Measurements from ENCODE around the gene PEX10.

PEX10 gene

DNA sequence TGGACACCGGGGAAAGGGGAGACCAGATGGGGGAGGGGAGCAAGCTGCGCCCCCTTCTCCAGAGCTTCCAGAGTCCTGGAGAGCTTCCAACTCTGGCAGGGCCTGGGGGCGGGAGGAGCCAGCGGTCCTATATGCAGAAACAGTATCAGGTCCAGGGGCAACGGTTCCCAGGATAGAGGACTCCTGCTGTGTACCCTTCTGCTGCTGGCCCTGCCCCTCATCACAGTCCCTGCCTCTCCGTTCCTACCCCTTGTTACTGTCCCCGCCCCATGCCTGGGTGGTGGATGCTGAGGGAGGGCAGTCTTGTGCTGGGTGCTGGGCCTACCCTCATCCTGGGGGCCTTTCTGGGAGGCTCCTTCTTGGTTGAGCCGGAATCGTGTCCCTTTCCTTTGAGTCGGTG, 19.2 kb upstream of the PEX10 start:
- no peak overlapping the region for H3K4me3 ChIP-seq (ENCODE audit: low read length)
- no peak overlapping the region for H3K4me2 ChIP-seq (ENCODE audit: low read length)
- no peaks in the 10 kb centered on the region for H3K36me3 ChIP-seq (ENCODE audit: insufficient read depth, low read length)
- no peaks in the 10 kb centered on the region for H3K4me1 ChIP-seq (ENCODE audit: control insufficient read depth, insufficient read depth, low read length)
- H3K9ac ChIP-seq (ENCODE audit: low read depth, low read length): no peak overlapping the region
- H3K9me3 ChIP-seq (replicated peaks; ENCODE audit: low read length): peaks cover 4% of the 10 kb centered on the region
- H3K27me3 ChIP-seq (ENCODE audit: control insufficient read depth, insufficient read depth, low read length): peaks cover 39% of the 10 kb centered on the region

DNA sequence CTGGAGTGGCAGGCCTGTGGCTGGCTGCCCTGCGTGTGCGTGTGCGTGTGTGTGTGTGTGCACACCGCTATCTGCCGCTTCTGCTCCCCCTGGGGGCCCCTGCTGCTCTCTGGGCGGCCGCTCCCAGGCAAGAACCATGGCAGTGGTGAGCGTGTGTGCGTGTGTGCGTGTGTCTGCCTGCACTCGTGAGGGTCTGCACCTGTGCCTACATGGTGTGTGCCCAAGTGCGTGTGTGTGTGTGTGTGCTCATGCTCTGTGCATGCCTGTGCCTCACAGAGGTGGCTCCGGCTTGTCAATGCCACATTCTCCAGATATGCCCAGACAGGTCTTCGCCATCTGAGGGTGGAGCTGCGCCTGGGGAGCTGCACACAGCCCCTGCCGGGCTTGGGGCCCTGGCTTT, 18.7 kb upstream of the PEX10 start:
- Histone ChIP-seq H3K4me1 (ENCODE audit: control insufficient read depth, insufficient read depth, low read length) (no peaks in the 10 kb centered on the region), H3K9ac (ENCODE audit: low read depth, low read length) (no peak overlapping the region), H3K4me3 (ENCODE audit: low read length) (no peak overlapping the region), H3K27me3 (ENCODE audit: control insufficient read depth, insufficient read depth, low read length) (peaks cover 40% of the 10 kb centered on the region), H3K4me2 (ENCODE audit: low read length) (no peak overlapping the region), H3K9me3 (replicated peaks; ENCODE audit: low read length) (peaks cover 4% of the 10 kb centered on the region), H3K36me3 (ENCODE audit: insufficient read depth, low read length) (no peaks in the 10 kb centered on the region)

DNA sequence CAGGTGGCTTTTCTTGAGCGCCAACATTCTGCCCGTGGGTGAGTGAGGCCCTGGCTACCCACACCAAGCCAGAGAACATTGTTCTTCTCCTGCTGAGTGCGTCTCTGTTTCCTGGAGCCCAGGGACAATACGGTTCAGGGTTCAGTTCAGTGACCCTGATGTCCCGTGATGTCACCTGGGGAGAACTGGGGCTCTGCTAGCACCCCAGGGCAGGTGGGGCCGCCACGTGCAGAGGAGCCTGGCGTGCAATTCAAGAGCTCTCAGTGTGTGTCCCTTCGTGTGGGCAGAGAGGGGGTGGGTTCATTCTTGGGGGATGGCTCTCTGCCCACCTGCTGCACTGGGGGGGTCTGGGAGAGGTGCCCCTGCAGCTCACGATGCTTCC, 18.2 kb upstream of the PEX10 start:
- H3K27me3 ChIP-seq (ENCODE audit: control insufficient read depth, insufficient read depth, low read length): peaks cover 45% of the 10 kb centered on the region
- H3K9me3 ChIP-seq (replicated peaks; ENCODE audit: low read length): peaks cover 4% of the 10 kb centered on the region
- no peaks in the 10 kb centered on the region for H3K36me3 ChIP-seq (ENCODE audit: insufficient read depth, low read length)
- no peaks in the 10 kb centered on the region for H3K4me1 ChIP-seq (ENCODE audit: control insufficient read depth, insufficient read depth, low read length)
- H3K4me2 ChIP-seq (ENCODE audit: low read length): no peak overlapping the region
- no peak overlapping the region for H3K4me3 ChIP-seq (ENCODE audit: low read length)
- H3K9ac ChIP-seq (ENCODE audit: low read depth, low read length): no peak overlapping the region

DNA sequence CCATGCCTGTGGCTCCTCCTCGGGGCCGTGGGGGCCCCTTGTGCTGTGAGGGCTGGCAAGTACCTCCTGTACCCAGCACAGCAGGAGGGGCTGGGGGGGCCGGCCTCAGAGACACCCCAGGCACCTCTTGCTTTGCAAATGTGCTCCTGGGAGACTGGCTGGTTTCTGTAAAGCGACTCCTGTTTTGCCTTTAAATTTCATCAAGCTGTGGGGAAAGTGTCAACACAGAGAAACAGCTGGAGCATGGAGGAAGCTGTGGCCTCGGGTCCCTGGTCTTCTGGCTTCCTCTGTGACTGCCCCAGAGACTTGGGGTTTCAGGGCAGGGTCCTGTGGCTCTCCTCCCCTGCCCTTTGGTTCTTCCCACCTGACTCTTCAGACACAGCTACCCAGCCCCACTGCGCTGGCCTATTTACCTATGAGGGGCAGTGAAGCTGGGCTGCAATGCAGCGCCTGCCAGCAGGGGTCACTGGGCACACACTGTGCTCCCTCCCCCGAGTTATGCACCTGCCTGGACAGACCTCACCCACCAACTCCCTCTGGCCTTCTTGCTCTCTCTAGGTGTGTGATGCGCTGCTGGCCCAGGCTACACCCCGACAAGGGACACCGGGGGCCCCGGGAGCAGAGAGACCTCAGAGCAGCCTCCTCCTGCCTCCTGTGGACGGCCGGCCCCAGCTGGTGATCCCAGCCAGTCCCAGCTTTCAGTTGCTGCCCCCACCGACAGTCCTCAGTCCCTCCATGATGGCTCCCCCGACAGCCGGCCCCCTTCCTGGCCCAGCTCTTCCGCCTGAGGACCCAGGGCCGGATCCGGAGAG, 17.6 kb upstream of the PEX10 start:
- peaks cover 4% of the 10 kb centered on the region for H3K9me3 ChIP-seq (replicated peaks; ENCODE audit: low read length)
- H3K36me3 ChIP-seq (ENCODE audit: insufficient read depth, low read length): no peaks in the 10 kb centered on the region
- H3K4me3 ChIP-seq (ENCODE audit: low read length): no peak overlapping the region
- no peaks in the 10 kb centered on the region for H3K4me1 ChIP-seq (ENCODE audit: control insufficient read depth, insufficient read depth, low read length)
- H3K9ac ChIP-seq (ENCODE audit: low read depth, low read length): no peak overlapping the region
- H3K4me2 ChIP-seq (ENCODE audit: low read length): no peak overlapping the region
- H3K27me3 ChIP-seq (ENCODE audit: control insufficient read depth, insufficient read depth, low read length): peaks cover 44% of the 10 kb centered on the region

DNA sequence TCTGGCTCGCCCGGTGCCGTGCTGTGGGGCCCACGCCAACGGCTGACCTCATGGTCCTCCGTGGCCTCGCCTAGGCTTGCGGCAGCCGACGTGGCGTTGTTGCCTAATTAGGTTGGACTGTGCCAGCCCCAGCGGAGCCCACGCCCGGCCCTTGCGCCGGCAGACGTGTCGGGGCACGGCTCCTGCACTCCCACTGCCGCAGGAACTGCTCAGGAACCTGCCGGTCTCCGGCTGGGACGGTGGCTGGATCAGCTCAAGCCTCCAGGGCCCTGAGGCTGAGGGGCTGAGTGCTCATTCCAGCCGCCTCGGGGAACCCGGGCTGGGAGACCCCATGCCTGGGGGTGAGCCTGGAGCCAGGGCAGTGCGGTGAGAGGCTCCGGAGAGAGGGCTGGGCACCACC, 16.1 kb upstream of the PEX10 start:
- H3K27me3 ChIP-seq (ENCODE audit: control insufficient read depth, insufficient read depth, low read length): peaks cover 30% of the 10 kb centered on the region
- H3K4me1 ChIP-seq (ENCODE audit: control insufficient read depth, insufficient read depth, low read length): no peaks in the 10 kb centered on the region
- H3K36me3 ChIP-seq (ENCODE audit: insufficient read depth, low read length): no peaks in the 10 kb centered on the region
- H3K9ac ChIP-seq (ENCODE audit: low read depth, low read length): no peak overlapping the region
- peaks cover 4% of the 10 kb centered on the region for H3K9me3 ChIP-seq (replicated peaks; ENCODE audit: low read length)
- no peak overlapping the region for H3K4me3 ChIP-seq (ENCODE audit: low read length)
- H3K4me2 ChIP-seq (ENCODE audit: low read length): no peak overlapping the region

DNA sequence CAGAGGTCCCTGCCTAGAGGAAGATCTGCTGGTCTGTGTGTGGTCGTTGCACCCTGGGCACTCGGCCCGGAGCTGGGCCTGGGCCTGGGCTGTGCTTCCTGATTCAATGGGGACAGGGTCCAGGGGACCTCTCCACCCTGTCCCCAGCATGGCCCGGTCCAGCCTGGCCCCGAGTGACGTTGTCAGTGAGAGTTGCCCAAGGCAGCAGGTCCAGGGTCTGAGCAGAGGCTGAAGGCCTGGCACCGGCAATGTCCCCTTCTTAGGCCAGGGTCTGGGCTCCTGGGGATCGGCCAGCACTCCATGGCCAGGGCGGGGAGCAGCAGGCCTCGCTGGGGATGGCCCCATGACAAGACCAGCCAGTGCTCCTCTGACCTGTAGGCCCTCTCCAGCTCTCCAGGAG, 15.6 kb upstream of the PEX10 start:
- Histone ChIP-seq H3K9ac (ENCODE audit: low read depth, low read length) (no peak overlapping the region), H3K4me2 (ENCODE audit: low read length) (no peak overlapping the region), H3K27me3 (ENCODE audit: control insufficient read depth, insufficient read depth, low read length) (peaks cover 24% of the 10 kb centered on the region), H3K36me3 (ENCODE audit: insufficient read depth, low read length) (no peaks in the 10 kb centered on the region), H3K4me3 (ENCODE audit: low read length) (no peak overlapping the region), H3K4me1 (ENCODE audit: control insufficient read depth, insufficient read depth, low read length) (no peaks in the 10 kb centered on the region), H3K9me3 (replicated peaks; ENCODE audit: low read length) (peaks cover 8% of the 10 kb centered on the region)

DNA sequence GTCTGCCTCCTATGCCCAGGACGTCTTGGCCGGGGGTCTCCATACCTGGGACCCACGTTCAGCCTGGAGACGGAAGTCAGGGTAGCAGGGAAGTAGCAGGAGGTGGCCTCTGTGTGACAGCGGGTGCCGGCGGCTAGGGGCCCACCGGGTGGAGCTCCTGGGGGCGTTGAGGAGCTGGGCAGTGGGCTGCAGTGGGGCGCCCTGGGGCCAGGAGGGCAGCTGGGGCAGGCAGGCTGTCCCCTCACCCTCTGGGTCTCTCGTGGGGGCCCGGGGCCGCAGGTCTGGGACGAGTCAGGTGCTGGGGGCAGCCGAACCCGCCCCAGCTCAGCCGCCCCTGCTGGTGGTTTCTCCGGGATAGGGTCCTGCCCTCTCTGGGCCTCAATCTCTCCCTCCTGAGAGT, 14.7 kb upstream of the PEX10 start:
- Histone ChIP-seq H3K9ac (ENCODE audit: low read depth, low read length) (no peak overlapping the region), H3K4me3 (ENCODE audit: low read length) (no peak overlapping the region), H3K4me2 (ENCODE audit: low read length) (no peak overlapping the region), H3K4me1 (ENCODE audit: control insufficient read depth, insufficient read depth, low read length) (no peaks in the 10 kb centered on the region), H3K27me3 (ENCODE audit: control insufficient read depth, insufficient read depth, low read length) (peaks cover 19% of the 10 kb centered on the region), H3K36me3 (ENCODE audit: insufficient read depth, low read length) (no peaks in the 10 kb centered on the region), H3K9me3 (replicated peaks; ENCODE audit: low read length) (peaks cover 8% of the 10 kb centered on the region)

DNA sequence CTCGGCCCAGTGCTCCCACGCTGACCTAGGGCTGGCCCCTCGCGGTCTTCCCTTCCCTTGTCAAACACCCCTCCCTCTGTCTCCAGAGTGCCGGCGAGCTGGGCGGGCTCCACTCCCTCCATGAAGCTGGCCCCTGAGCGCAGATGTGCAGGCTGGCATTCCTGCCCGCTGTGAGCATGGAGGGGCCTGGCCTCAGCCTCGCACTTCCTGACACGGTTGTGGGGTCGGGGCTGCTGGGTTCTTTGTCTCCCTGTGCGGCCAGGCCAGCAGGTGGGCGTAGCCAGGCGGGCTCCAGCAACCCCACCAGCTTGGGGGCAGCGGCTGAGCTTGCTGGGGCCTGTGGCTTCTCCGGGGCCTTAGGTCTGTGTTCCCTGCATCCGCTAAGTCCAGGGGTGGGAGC, 14.2 kb upstream of the PEX10 start:
- Histone ChIP-seq H3K9me3 (replicated peaks; ENCODE audit: low read length) (peaks cover 8% of the 10 kb centered on the region), H3K9ac (ENCODE audit: low read depth, low read length) (no peak overlapping the region), H3K4me2 (ENCODE audit: low read length) (no peak overlapping the region), H3K4me3 (ENCODE audit: low read length) (no peak overlapping the region), H3K4me1 (ENCODE audit: control insufficient read depth, insufficient read depth, low read length) (no peaks in the 10 kb centered on the region), H3K36me3 (ENCODE audit: insufficient read depth, low read length) (no peaks in the 10 kb centered on the region), H3K27me3 (ENCODE audit: control insufficient read depth, insufficient read depth, low read length) (peaks cover 14% of the 10 kb centered on the region)

DNA sequence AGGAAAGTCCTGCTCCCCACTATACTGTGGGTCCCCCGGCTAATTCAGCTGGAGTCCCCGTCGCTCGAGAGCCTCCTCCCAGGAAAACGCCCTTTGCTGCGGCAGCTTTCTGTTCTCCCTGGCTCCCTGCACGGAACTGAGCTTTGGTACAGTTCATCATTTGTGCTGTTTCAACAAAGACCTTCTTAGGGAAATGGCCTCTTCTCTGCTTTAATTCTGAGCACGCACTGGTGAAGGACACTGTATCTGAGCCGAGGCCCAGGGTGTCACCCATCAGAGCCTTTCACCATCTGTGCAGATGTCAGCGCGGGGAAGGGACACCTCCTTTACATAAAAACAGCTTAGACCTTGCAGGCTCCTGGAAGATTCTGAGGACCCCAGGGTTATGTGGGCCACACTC, 13.5 kb upstream of the PEX10 start:
- Histone ChIP-seq H3K27me3 (ENCODE audit: control insufficient read depth, insufficient read depth, low read length) (peaks cover 10% of the 10 kb centered on the region), H3K36me3 (ENCODE audit: insufficient read depth, low read length) (no peaks in the 10 kb centered on the region), H3K9me3 (replicated peaks; ENCODE audit: low read length) (peaks cover 8% of the 10 kb centered on the region), H3K4me2 (ENCODE audit: low read length) (no peak overlapping the region), H3K4me1 (ENCODE audit: control insufficient read depth, insufficient read depth, low read length) (no peaks in the 10 kb centered on the region), H3K9ac (ENCODE audit: low read depth, low read length) (no peak overlapping the region), H3K4me3 (ENCODE audit: low read length) (no peak overlapping the region)

DNA sequence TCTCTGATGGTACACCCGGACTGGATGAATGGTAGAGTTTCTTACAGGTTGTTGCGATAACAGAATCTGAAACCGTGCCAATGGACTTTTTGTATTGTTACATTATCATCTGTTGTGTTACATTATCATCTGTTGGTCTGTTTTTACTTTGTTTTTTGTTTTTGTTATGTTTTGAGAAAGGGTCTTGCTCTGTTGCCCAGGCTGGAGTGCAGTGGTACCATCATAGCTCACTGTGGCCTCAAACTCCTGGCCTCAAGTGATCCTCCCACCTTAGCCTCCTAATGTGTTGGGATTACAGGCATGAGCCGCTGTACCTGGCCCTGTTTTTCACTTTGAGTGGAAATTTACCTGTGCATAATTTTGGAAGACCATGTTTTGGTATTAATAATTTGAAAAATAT, 10.2 kb upstream of the PEX10 start:
- Histone ChIP-seq H3K4me1 (ENCODE audit: control insufficient read depth, insufficient read depth, low read length) (peaks cover 6% of the 10 kb centered on the region), H3K9me3 (replicated peaks; ENCODE audit: low read length) (peaks cover 4% of the 10 kb centered on the region), H3K4me2 (ENCODE audit: low read length) (no peak overlapping the region), H3K9ac (ENCODE audit: low read depth, low read length) (no peak overlapping the region), H3K4me3 (ENCODE audit: low read length) (no peak overlapping the region), H3K27me3 (ENCODE audit: control insufficient read depth, insufficient read depth, low read length) (peaks cover 40% of the 10 kb centered on the region), H3K36me3 (ENCODE audit: insufficient read depth, low read length) (no peaks in the 10 kb centered on the region)

DNA sequence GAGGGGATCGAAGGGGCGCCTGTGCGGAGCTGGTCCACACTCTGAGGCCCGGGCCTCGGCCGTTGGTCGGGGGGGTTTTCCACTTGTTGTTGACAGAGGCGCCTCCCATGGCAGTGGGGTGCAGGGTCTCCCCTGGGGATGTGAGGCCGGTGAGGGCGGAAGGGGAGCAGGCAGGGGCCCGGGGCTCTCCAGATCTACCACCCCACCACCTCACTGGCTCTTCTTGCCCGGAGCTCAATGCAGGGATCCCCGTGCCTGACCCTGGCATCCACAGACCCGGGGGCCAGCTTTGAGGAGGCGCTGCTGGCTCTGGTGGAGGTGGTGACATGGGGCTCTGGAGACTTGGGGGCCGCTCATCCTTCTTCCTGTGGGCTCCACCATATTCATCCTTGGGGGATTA, 7.1 kb upstream of the PEX10 start:
- H3K9ac ChIP-seq (ENCODE audit: low read depth, low read length): no peak overlapping the region
- peaks cover 6% of the 10 kb centered on the region for H3K4me1 ChIP-seq (ENCODE audit: control insufficient read depth, insufficient read depth, low read length)
- peaks cover 4% of the 10 kb centered on the region for H3K9me3 ChIP-seq (replicated peaks; ENCODE audit: low read length)
- no peaks in the 10 kb centered on the region for H3K36me3 ChIP-seq (ENCODE audit: insufficient read depth, low read length)
- peaks cover 34% of the 10 kb centered on the region for H3K27me3 ChIP-seq (ENCODE audit: control insufficient read depth, insufficient read depth, low read length)
- H3K4me3 ChIP-seq (ENCODE audit: low read length): no peak overlapping the region
- H3K4me2 ChIP-seq (ENCODE audit: low read length): no peak overlapping the region

DNA sequence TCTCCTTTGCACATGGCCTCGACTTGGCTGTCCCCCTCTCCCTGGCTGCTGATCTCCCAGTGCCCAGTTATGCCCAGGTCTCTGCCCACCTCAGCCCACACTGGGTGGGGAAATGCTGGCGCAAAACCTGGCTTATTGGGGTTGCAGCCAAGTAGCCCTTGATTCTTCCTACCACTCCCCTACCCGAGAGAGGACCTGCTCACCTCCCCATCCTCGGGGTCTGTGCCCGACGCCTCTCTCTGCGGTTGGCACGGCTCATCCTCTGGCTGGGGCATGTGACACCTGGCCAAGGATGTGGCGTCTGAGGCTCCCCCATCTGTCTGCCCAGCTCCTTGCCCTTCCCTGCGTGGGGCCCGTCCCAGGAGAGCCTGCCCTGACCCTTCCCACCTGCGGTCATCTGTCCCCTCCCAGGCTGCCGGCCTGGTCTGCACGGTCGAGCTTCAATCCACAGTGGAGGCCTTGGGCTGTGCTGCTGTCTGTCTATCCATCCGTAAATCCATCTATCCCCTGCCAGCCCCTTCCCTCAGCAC, 6.5 kb upstream of the PEX10 start:
- H3K9ac ChIP-seq (ENCODE audit: low read depth, low read length): no peak overlapping the region

More for the DNA sequence above, 6.5 kb upstream of the PEX10 start:
- Histone ChIP-seq H3K4me1 (ENCODE audit: control insufficient read depth, insufficient read depth, low read length) (peaks cover 11% of the 10 kb centered on the region), H3K27me3 (ENCODE audit: control insufficient read depth, insufficient read depth, low read length) (peaks cover 34% of the 10 kb centered on the region), H3K36me3 (ENCODE audit: insufficient read depth, low read length) (no peaks in the 10 kb centered on the region), H3K4me3 (ENCODE audit: low read length) (no peak overlapping the region), H3K4me2 (ENCODE audit: low read length) (no peak overlapping the region), H3K9me3 (replicated peaks; ENCODE audit: low read length) (peaks cover 4% of the 10 kb centered on the region)

Data from skeletal muscle satellite cell (primary cell).